ENCODE measurements around the gene EED.

EED gene, protein sequence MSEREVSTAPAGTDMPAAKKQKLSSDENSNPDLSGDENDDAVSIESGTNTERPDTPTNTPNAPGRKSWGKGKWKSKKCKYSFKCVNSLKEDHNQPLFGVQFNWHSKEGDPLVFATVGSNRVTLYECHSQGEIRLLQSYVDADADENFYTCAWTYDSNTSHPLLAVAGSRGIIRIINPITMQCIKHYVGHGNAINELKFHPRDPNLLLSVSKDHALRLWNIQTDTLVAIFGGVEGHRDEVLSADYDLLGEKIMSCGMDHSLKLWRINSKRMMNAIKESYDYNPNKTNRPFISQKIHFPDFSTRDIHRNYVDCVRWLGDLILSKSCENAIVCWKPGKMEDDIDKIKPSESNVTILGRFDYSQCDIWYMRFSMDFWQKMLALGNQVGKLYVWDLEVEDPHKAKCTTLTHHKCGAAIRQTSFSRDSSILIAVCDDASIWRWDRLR

GRCh38 chr11:86244522-86245368 is at the start of gene EED:
TSS of gene EED (plus strand) at chr11:86244753. CDS start at chr11:86245230, 477 bp downstream.
- DNase-seq (ENCODE audit: extremely low read depth, low read depth) = peak; percentile 82
- TF ChIP-seq, protein P1, sequence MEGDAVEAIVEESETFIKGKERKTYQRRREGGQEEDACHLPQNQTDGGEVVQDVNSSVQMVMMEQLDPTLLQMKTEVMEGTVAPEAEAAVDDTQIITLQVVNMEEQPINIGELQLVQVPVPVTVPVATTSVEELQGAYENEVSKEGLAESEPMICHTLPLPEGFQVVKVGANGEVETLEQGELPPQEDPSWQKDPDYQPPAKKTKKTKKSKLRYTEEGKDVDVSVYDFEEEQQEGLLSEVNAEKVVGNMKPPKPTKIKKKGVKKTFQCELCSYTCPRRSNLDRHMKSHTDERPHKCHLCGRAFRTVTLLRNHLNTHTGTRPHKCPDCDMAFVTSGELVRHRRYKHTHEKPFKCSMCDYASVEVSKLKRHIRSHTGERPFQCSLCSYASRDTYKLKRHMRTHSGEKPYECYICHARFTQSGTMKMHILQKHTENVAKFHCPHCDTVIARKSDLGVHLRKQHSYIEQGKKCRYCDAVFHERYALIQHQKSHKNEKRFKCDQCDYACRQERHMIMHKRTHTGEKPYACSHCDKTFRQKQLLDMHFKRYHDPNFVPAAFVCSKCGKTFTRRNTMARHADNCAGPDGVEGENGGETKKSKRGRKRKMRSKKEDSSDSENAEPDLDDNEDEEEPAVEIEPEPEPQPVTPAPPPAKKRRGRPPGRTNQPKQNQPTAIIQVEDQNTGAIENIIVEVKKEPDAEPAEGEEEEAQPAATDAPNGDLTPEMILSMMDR (IDR thresholded peaks at IDR 0.05; ENCODE audit: low read depth, low read length) = no peak

DNA sequence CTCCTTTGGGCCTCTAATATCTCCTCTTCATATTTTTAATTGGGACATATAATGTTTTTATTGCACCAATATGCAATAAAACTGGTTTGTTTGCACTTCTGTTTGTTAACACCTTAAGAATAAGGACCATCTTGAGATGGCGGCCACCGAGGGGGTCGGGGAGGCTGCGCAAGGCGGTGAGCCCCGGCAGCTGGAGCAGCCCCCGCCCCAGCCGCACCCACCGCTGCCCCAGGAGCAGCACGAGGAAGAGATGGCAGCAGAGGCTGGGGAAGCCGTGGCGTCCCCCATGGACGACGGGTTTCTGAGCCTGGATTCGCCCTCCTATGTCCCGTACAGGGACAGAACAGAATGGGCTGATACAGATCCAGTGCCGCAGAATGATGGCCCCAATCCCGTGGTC is 49.6 kb upstream of the EED start:
- TF ChIP-seq, protein P1 (IDR thresholded peaks at IDR 0.05; ENCODE audit: low read depth, low read length) = no peak
- no peak for DNase-seq (ENCODE audit: extremely low read depth, low read depth)

DNA sequence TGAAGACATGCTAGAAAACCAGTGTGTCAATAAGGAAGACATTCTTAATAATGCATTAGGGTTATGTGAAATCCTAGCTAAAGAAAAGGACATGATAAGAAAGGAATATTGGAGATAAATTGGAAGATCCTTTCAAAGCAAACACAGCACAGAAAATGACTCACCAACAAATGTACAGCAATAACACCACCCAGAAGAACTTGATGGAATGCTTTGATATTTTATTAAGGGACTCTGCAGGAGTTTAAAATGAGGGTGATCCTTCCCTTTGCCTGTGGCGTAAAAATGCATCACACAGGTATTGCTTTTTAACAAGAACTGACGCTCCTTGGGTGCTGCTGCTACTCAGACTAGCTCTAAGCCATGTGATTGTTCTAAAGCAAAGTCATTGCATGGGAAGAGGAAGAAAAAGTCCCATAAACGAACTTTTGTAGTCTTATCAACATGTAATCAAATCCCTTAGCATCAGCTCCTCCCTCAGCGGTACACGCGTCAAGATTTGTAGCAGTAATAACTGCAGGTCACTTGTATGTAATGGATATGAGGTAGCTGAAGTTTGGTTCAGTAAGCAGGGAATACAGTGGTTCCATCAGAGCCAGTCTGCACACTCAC is 48.4 kb upstream of the EED start:
- DNase-seq (ENCODE audit: extremely low read depth, low read depth) = no peak
- TF ChIP-seq, protein P1 (IDR thresholded peaks at IDR 0.05; ENCODE audit: low read depth, low read length) = no peak

- no peak for DNase-seq (ENCODE audit: extremely low read depth, low read depth)
- TF ChIP-seq, protein P1 (IDR thresholded peaks at IDR 0.05; ENCODE audit: low read depth, low read length) = no peak
Measured at GRCh38 chr11:86196913-86197312, 47.6 kb upstream of the EED start.

GRCh38 chr11:86197448-86197847 is 47.1 kb upstream of the EED start:
- no peak for DNase-seq (ENCODE audit: extremely low read depth, low read depth)
- TF ChIP-seq, protein P1 (IDR thresholded peaks at IDR 0.05; ENCODE audit: low read depth, low read length) = no peak

DNA sequence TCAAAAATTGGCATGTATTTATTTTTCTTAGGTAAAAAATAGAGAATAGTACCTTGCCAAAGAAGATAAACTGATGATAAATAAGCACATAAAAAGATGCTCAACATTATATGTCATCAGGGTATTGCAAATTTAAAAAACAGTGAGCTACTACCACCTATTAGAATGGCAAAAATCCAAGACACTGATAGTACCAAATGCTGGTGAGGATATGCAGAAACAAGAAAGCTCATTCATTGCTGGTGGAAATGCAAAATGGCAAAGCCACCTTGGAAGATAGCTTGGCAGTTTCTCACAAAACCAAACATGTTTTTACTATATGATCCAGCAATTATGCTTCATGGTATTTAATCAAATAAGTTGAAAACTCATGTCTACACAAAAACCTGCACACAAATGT is 46.4 kb upstream of the EED start:
- DNase-seq (ENCODE audit: extremely low read depth, low read depth) = no peak
- TF ChIP-seq, protein P1 (IDR thresholded peaks at IDR 0.05; ENCODE audit: low read depth, low read length) = no peak
